ENCODE measurements around the gene IMPDH1.

The IMPDH1 gene

GRCh38 chr7:128434413-128435326 lies 24.9 kb upstream of the IMPDH1 start:
- DNase-seq: no peak

DNA sequence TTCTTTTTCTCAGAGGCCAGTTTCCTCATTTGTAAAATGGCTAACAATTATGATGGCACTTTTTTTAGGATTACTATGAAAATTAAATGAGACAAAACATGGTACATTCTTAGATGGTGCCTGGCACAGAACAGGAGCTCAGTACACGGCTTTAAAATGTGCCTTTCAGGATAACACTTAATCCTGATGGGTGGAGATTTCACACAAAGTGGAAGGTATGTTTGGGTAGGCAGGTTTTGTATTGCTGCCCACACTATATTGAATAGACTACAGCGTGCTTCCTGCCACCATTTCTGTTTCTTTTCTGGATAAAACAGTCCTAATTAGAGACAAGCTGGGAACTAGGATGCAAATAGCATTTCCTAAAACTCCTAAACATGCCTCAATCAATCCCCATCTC lies 22.0 kb upstream of the IMPDH1 start:
- DNase-seq: no peak

DNA sequence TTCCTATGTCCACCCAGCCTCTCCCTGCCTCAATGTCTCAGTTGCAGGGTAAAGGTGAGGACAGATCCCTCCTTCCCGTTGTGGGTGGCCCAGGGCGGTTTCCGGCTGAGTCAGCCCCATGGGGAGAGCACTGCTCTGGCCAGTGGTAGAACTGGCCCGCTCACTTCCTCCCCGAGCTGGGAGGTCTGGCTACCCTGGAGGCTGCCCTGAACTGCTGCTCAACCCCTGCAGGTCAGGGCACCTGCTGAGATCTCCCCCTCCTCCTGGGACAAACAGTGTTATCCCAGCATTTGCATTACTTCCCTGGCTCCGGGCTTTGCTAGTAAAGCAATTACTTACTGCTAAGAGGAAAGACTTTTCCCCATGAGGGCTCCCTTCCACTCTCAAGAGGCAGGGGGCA lies 21.4 kb upstream of the IMPDH1 start:
- DNase-seq: no peak

GRCh38 chr7:128430207-128430606 lies 20.4 kb upstream of the IMPDH1 start:
- DNase-seq: no peak

GRCh38 chr7:128427289-128427891 lies 17.6 kb upstream of the IMPDH1 start:
- DNase-seq: no peak

- DNase-seq: peak; percentile 82
Observed at GRCh38 chr7:128425850-128426249, 16.1 kb upstream of the IMPDH1 start.

DNA sequence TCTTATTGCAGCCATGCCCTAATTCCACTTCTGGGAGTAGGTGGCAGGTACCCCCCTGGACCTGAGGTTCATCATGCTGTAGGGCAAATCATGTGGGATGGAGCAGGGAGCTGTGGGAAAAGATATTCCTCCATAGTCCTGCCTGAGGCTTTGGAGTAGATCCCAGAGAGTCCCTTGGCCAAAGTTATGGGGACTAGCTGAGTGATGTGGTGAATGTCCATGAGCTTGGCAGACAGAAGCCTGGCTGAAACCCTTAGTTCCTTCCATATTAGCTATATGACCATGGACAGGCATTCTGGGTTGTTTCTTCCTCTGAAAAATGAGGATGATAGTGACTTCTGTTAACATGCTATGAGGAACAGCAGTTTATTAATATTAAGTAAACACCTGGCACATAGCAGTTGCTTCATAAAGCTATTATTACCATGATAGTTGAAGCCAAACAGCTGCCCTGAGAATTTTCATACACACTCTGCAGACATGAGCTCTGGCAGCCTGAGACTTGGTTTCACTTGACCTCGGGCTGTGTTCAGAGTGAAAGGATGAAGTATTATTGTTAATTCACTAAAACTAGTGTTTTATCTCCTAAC lies 15.0 kb upstream of the IMPDH1 start:
- DNase-seq: no peak

DNA sequence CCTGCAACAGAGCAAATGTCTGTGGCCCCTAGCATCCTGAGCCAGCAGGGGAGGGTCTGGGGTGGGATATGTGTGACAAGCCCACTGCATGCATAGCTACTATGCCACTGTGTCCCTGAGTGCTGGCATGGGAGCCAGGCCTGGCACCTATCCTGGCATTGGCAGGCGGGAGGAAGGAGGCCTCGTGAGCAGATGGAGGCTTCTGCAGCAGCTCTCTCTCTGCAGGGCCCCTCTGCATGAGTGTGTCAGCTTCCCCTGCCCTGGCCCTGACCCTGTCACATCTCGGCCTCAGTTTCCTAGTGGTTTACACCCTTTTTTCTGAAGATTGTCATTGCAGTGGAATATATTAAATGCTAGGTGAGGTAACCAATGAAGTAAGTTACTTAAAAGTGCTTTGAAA lies 13.1 kb upstream of the IMPDH1 start:
- no peak for DNase-seq

GRCh38 chr7:128422037-128422436 lies 12.3 kb upstream of the IMPDH1 start:
- DNase-seq: no peak

GRCh38 chr7:128421384-128421783 lies 11.6 kb upstream of the IMPDH1 start:
- no peak for DNase-seq

DNA sequence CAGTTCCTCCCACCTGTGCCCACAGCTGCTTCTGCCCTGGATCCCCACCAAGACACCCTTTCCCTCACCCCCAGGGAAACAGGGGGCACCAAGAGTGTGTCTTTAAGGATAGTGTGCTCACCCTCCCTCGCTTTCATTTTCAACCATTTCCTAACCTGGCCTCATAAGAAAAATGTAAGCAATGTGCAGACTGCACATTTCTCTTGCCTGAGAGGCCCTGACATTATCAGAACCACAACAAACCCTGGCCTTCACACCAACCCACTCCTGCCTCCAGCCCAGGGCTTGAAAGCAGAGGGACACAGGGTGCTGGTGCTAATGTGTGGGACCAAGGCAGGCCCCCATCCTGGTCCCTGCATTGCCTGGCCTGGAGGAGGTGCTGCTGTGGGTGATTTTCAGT lies 11.0 kb upstream of the IMPDH1 start:
- no peak for DNase-seq

GRCh38 chr7:128419257-128419656 lies 9.5 kb upstream of the IMPDH1 start:
- no peak for DNase-seq

- DNase-seq: no peak
Observed at GRCh38 chr7:128417071-128417470, 7.3 kb upstream of the IMPDH1 start.

- no peak for DNase-seq
Observed at GRCh38 chr7:128415217-128415785, 5.5 kb upstream of the IMPDH1 start.

GRCh38 chr7:128410451-128410753 lies 620 bp upstream of the IMPDH1 start:
- no peak for DNase-seq

GRCh38 chr7:128408709-128409595 lies 830 bp downstream of the IMPDH1 start:
- no peak for DNase-seq

DNA sequence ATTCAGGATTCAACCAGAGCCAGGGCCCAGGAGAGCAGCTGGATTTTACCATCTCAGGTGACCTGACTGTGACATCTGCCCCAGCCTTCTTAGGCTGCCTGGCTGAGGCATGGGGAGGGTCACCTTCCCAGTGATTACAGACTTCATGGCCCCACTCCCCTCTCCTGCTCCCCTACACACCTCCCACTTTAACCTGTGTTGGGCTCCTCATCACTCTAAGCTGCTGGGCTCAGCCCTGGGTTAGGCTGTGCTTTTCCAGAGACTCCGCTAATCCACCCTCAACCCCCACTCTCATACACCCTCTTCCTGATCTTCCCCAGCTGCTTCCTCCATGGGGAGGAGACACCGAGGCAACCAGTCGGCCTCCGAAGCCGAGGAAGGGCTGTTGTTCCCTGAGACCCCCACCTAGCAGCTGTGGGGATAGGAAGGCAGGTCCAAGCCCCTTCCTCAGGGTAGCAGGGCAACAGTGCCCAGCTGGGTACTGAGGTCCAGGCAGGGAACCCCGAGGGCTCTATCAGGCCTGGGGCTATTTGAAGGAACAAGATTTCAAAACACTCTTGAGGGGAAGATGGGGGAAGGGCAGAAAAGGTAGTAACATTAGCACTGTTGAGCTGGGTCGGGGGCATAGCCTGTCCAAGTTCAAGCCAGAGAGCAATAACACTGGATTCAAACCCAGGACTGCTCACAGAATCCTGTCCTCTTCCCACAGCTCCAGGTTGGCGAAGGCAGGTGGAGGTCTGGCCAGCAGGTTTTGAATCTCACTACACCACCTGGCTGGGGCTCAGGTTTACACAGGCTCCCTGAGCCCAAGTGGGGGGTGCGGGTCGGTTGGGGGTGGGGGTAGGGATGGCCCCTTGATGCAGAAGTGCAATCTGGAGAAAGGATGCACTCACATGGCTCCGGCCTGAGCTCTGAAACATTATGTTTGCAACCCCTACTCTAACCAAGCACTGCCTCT lies 1.8 kb downstream of the IMPDH1 start:
- no peak for DNase-seq

- no peak for DNase-seq
Observed at GRCh38 chr7:128407233-128407589, 2.6 kb downstream of the IMPDH1 start.

- no peak for DNase-seq
Observed at GRCh38 chr7:128406314-128407232, 3.2 kb downstream of the IMPDH1 start.

Data from T-helper 9 cell (primary cell).